GM21381 (cell line): Measurements from ENCODE around the gene ZNF714.

ENCODE experiments used
- ATAC-seq: cut with Tn5 transposase; IDR thresholded peaks from one replicate; pipeline ENCODE4 v1.9.1; 2021; ENCODE audit warnings: mild to moderate bottlenecking, moderate library complexity; ENCODE audit not compliant: unreplicated experiment

ZNF714 gene

GRCh38 chr19:21082011-21082975 lies at the start of gene ZNF714:
ZNF714 (plus strand) TSS chr19:21082203; CDS start chr19:21098269, 16,066 bp downstream.
- peak; percentile 93 for ATAC-seq

- ATAC-seq = no peak
Observed at GRCh38 chr19:21045028-21045427, 37.0 kb upstream of the ZNF714 start.

- no peak for ATAC-seq
Observed at GRCh38 chr19:21046489-21046888, 35.5 kb upstream of the ZNF714 start.

- ATAC-seq = no peak
Observed at GRCh38 chr19:21047716-21048115, 34.3 kb upstream of the ZNF714 start.

GRCh38 chr19:21052902-21053301 lies 29.1 kb upstream of the ZNF714 start:
- ATAC-seq = no peak

- ATAC-seq = no peak
Observed at GRCh38 chr19:21065336-21065735, 16.7 kb upstream of the ZNF714 start.

GRCh38 chr19:21084343-21084742 lies 2.3 kb downstream of the ZNF714 start:
- ATAC-seq = no peak

- ATAC-seq = no peak
Observed at GRCh38 chr19:21087871-21088270, 5.9 kb downstream of the ZNF714 start.

GRCh38 chr19:21092109-21092508 lies 10.1 kb downstream of the ZNF714 start:
- no peak for ATAC-seq

GRCh38 chr19:21094347-21095025 lies 12.5 kb downstream of the ZNF714 start:
- ATAC-seq = no peak

GRCh38 chr19:21098291-21098690 lies 16.3 kb downstream of the ZNF714 start:
- ATAC-seq = no peak

GRCh38 chr19:21101521-21102242 lies 19.7 kb downstream of the ZNF714 start:
- no peak for ATAC-seq

- ATAC-seq = no peak
Observed at GRCh38 chr19:21109116-21109515, 27.1 kb downstream of the ZNF714 start.

- no peak for ATAC-seq
Observed at GRCh38 chr19:21110183-21110582, 28.2 kb downstream of the ZNF714 start.

GRCh38 chr19:21115430-21115829 lies 33.4 kb downstream of the ZNF714 start:
- ATAC-seq = no peak

- ATAC-seq = no peak
Observed at GRCh38 chr19:21117041-21117907, 35.3 kb downstream of the ZNF714 start.

- ATAC-seq = no peak
Observed at GRCh38 chr19:21126078-21126477, 44.1 kb downstream of the ZNF714 start.

- no peak for ATAC-seq
Observed at GRCh38 chr19:21127001-21127400, 45.0 kb downstream of the ZNF714 start.

- no peak for ATAC-seq
Observed at GRCh38 chr19:21127898-21128297, 45.9 kb downstream of the ZNF714 start.
